Lower leg skin (tissue), 3 donors: ENCODE results near the gene TTC34.

Source experiments
- POLR2A ChIP-seq, 2 donors: fragments of 450-650 bp; IDR thresholded peaks; one replicate each; pipeline ENCODE4 v1.6.1; 2016 to 2017; ENCODE audit warnings: antibody characterized with exemption in 2 of 2, mild to moderate bottlenecking in 1 of 2, moderate library complexity in 1 of 2
- TF ChIP-seq, protein P1 (sequence below), 3 donors: fragments of 450-650 bp; IDR thresholded peaks; one replicate each; pipeline ENCODE4 v1.5.1; 2016; ENCODE audit warnings: antibody characterized with exemption in 3 of 3, mild to moderate bottlenecking in 3 of 3, moderate library complexity in 2 of 3

DNA sequence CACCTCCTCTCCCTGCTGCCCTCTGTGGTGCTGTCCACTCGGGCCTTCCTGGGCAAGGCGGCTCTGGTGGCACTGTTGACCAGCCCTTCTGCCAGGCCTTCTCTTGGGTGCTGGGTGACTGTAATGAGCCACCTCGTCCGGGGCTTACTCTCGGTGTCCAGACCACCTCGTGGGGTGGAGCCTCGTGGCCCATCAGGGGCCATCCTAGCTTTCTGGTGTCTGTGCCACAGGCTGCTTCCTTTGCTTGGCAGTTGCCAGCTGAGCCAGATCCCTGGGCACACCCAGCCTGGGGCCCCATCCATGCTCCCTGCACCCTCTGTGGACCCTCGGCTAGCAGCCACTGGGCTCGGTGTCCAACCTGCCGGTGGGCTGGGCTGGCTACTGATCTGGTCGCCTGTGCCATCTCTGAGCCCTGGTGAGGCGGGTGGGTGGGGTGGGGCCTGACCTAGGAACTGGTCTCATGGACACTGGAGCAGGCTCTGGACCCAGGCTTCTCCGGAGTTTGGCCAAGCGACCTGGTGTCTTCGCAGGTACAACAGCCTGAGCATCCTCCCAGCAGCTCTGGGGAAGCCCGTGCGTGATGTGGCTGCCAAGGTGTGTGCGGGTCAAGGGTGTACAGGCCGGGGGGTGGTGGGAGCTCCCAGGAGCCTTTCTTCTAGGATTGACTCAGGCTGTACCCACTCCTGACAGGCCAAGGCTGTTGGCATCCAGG is 213.5 kb downstream of the TTC34 start:
- TF ChIP-seq, protein P1, sequence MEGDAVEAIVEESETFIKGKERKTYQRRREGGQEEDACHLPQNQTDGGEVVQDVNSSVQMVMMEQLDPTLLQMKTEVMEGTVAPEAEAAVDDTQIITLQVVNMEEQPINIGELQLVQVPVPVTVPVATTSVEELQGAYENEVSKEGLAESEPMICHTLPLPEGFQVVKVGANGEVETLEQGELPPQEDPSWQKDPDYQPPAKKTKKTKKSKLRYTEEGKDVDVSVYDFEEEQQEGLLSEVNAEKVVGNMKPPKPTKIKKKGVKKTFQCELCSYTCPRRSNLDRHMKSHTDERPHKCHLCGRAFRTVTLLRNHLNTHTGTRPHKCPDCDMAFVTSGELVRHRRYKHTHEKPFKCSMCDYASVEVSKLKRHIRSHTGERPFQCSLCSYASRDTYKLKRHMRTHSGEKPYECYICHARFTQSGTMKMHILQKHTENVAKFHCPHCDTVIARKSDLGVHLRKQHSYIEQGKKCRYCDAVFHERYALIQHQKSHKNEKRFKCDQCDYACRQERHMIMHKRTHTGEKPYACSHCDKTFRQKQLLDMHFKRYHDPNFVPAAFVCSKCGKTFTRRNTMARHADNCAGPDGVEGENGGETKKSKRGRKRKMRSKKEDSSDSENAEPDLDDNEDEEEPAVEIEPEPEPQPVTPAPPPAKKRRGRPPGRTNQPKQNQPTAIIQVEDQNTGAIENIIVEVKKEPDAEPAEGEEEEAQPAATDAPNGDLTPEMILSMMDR (IDR thresholded peaks at IDR 0.05) = no peak
- TF ChIP-seq POLR2A (IDR thresholded peaks at IDR 0.05) = no peak
